GM21737 (cell line): ENCODE measurements around the gene CXorf65.
A peak's percentile ranks its signal among the peaks of the same experiment; 100 is the strongest.

Experiments used
- ATAC-seq: cut with Tn5 transposase; IDR thresholded peaks from one replicate; pipeline ENCODE4 v1.9.1; 2021; ENCODE audit warnings: mild to moderate bottlenecking, moderate library complexity; ENCODE audit not compliant: unreplicated experiment

Gene CXorf65

DNA sequence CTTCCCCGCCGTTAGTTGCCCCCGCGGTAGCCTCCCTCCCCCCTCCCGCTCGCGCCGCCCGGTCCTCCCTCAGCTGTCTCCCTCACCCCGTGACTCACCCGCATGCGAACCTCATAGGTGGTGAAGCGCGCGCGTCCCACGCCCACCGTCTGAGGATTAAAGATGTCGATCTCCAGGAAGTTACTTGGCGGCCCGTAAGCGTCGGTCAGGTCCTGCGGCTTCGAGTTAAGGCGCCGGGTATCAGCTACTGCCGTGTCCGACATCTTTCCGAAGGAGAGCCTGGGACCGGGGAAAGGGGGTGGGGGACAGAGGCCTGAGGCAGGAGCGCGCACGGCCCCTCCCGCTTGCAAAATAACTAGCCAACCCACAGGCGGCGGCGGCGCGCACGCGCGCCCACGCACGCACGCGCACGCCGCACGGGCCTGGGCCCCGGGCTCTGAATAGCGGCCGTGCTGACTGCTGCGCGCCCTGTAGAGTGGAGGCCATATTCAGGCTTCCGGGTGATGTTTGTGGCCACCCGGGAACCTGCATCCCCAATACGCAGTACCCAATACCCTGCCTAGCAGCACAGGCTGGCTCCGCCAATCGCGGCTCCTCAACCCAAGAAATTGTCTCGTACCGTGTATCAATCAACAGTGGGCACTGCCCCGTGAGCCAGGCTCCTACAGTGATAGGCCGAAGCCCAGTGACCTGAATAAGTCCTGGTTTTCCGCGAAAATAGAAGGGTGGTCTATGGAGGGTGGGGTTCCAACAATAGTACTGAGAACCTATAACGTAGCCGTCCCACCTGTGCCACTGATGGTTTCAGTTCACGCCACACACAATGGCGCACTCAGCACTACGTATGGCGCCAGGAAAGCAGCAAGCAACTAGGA is 38.3 kb downstream of the CXorf65 start, which contains the start of gene SNX12:
TSS of gene SNX12 (minus strand) at position 291 of the 875 bp plus-strand sequence. CDS start at position 263, 28 bp downstream.
- ATAC-seq, result peak; percentile 94

DNA sequence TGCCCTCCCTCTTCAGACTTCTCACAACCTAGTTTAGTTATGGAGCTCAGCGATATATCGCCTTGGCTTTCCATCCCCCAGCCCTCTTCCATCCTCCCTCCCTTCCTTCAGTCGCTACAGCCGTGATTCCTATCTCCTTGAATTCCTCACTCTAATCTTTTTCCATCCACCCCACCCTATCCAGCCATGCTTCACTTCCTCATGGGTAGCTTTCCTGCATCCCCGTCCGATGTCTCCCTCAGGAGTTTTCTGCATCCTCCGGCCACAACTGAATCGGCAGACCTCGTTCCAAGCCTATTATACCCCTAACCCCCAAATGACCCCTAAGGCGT is 38.9 kb downstream of the CXorf65 start:
- no peak for ATAC-seq

DNA sequence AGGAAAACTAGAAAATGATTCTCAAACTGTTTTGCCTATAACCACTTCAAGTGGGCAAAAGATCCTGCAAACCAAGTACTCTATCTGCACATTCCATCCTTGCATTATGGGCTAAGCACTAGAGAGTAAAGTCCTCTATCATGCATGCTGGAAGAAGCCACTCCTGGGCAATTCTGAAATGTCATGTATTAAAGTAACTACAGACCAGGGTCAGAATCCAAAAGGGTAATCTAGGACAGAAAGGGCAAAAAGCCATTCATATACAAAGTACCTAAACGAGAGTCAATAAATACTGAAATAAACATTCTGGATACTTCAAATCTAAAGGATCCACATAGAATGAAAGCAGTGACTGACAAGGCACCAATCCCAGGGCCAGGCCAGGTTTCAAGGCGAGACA is 39.5 kb downstream of the CXorf65 start:
- ATAC-seq, result no peak

DNA sequence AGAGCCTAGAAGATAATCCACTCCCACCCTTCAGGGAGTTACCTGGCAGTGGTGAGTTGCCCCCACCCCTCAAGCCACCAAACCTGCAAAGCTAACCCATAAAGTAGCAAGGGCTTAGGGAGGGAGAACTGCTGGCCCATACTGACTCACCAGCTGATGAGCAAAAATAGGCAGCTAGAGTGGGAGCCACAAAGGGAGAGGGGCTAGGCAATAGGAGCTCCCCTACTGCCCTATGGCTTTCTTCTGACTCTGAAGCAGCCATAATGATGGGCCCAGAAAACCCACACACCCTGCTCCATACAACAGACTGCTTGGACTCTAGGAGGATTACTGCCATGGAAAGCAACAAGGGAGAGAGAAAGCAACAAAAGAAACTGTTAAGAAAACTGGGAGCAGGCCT is 46.4 kb downstream of the CXorf65 start:
- no peak for ATAC-seq

DNA sequence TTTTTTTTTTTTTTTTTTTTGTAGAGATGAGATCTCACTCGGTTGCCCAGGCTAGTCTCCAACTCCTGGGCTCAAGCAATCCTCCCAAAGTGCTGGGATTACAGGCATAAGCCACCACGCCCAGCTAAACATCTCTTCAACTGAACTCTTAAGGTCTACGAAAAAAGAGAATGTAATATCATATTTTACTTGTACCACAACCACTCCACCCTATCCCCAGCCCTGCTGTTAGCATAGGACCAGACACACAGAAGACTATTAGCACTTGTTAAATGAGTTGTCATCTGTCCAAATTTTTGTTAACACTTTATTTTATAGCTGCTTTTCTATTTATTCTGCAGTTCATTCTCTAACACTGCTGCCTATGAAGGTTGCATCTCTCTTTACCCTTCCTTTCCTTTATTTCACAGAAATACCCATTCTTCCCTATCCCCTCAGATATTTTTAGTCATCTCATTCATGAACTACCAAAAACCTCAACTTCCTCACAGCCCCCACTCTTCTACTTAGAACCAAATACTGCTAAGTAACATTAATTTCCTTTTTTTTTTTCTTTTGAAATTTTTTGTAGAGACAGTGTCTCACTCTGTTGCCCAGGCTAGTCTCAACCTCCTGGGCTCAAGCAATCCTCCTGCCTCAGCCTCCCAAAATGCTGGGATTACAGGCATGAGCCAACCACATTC is 48.6 kb downstream of the CXorf65 start:
- ATAC-seq, result no peak

DNA sequence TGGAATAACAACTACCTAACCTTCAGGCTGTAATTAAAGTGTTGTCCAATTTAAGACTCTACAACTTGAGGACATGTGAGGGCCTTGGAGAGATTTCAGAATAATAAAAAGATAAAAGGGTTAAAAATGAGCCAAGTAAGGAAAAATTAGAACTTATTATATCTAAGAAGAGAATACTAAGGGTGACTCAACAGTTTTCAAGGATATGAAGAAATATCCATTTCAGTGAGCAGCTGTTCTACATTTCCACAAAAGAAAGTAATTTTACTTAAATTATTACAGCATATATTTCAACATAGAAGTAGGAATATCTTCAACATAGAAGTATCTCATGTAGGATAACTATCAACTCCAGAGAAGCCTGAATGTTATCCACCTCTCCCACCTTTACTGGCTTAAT is 49.7 kb downstream of the CXorf65 start:
- no peak for ATAC-seq
